Measurements from ENCODE around the gene ZSWIM4.

- TF ChIP-seq, protein P1, sequence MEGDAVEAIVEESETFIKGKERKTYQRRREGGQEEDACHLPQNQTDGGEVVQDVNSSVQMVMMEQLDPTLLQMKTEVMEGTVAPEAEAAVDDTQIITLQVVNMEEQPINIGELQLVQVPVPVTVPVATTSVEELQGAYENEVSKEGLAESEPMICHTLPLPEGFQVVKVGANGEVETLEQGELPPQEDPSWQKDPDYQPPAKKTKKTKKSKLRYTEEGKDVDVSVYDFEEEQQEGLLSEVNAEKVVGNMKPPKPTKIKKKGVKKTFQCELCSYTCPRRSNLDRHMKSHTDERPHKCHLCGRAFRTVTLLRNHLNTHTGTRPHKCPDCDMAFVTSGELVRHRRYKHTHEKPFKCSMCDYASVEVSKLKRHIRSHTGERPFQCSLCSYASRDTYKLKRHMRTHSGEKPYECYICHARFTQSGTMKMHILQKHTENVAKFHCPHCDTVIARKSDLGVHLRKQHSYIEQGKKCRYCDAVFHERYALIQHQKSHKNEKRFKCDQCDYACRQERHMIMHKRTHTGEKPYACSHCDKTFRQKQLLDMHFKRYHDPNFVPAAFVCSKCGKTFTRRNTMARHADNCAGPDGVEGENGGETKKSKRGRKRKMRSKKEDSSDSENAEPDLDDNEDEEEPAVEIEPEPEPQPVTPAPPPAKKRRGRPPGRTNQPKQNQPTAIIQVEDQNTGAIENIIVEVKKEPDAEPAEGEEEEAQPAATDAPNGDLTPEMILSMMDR (conservative IDR thresholded peaks at IDR 0.05; ENCODE audit: low read length), result no peak
- no peak for TF ChIP-seq EZH2phosphoT487 (IDR thresholded peaks at IDR 0.05; ENCODE audit: borderline replicate concordance, low read depth, low read length)
These were observed 66.1 kb downstream of the ZSWIM4 start for GRCh38 chr19:13861392-13861713.
